Spleen (tissue), 11 donors: ENCODE results near the gene SLAMF9. TPM values are rescaled to one million over a fixed set of nuclear protein-coding genes. Genes with fewer than 3 reads are reported as not detected.

Source experiments
- DNase-seq: peaks from one replicate; pipeline ENCODE4 v3.0.0-alpha.2; 2020
- H3K27ac ChIP-seq, 8 donors: fragments of 200-600 bp; sonication (generic) in 7 of 8; 1 replicate in 4 of 8; 2 replicates in 4 of 8; pipeline versions ENCODE4 v1.5.0 to v1.8.0; 2016 to 2021; ENCODE audit warnings: inconsistent platforms in 4 of 8, mild to moderate bottlenecking in 4 of 8, moderate library complexity in 1 of 8
- H3K27me3 ChIP-seq, 7 donors: fragments of 200-600 bp; sonication (generic) in 6 of 7; replicated peaks in 1 of 7; 1 replicate in 4 of 7; 2 replicates in 3 of 7; pipeline versions ENCODE4 v1.5.0 to v1.8.0; 2016 to 2021; ENCODE audit warnings: inconsistent platforms in 3 of 7, mild to moderate bottlenecking in 1 of 7
- H3K36me3 ChIP-seq, 6 donors: fragments of 200-600 bp; sonication (generic) in 5 of 6; 1 replicate in 4 of 6; 2 replicates in 2 of 6; pipeline versions ENCODE4 v1.5.0 to v1.8.0; 2016 to 2021; ENCODE audit warnings: inconsistent platforms in 2 of 6
- H3K4me1 ChIP-seq, 6 donors: fragments of 200-600 bp; sonication (generic) in 5 of 6; 1 replicate in 3 of 6; 2 replicates in 3 of 6; pipeline versions ENCODE4 v1.5.0 to v1.8.0; 2016 to 2021; ENCODE audit warnings: inconsistent platforms in 3 of 6
- H3K4me3 ChIP-seq, 8 donors: fragments of 200-600 bp; sonication (generic) in 7 of 8; 1 replicate in 4 of 8; 2 replicates in 4 of 8; pipeline versions ENCODE4 v1.5.0 to v1.8.0; 2016 to 2021; ENCODE audit warnings: inconsistent platforms in 4 of 8, mild to moderate bottlenecking in 4 of 8, moderate library complexity in 2 of 8
- H3K9me3 ChIP-seq, 8 donors: fragments of 200-600 bp; sonication (generic) in 7 of 8; 1 replicate in 4 of 8; 2 replicates in 4 of 8; pipeline versions ENCODE4 v1.5.0 to v1.8.0; 2016 to 2021; ENCODE audit warnings: inconsistent platforms in 4 of 8
- CTCF ChIP-seq, 11 experiments: fragments of 200-600 bp in 7 of 11; fragments of 450-650 bp in 4 of 11; sonication (generic) in 4 of 11; IDR thresholded peaks in 8 of 11; conservative IDR thresholded peaks in 3 of 11; 1 replicate in 7 of 11; 2 replicates in 4 of 11; pipeline versions ENCODE4 v1.4.0 to v1.8.0; 2016 to 2021; ENCODE audit warnings: antibody characterized with exemption in 11 of 11, inconsistent platforms in 4 of 11, mild to moderate bottlenecking in 1 of 11
- POLR2A ChIP-seq, 3 donors: fragments of 450-650 bp; IDR thresholded peaks; one replicate each; pipeline ENCODE4 v1.5.1; 2017; ENCODE audit warnings: antibody characterized with exemption in 3 of 3, mild to moderate bottlenecking in 1 of 3
- POLR2AphosphoS5 ChIP-seq, 3 donors: sonication (generic); formaldehyde crosslinking; IDR thresholded peaks; one replicate each; pipeline ENCODE4 v1.5.1; 2017; ENCODE audit warnings: antibody characterized with exemption in 3 of 3
- WGBS, 5 donors: extraction: QIAGEN DNeasy Blood & Tissue Kit in 3 of 5; methylation state at CpG; one replicate each; pipeline versions ENCODE4 v1.1.5 to v1.1.7; 2013 to 2018; 5-methylcytosine and 5-hydroxymethylcytosine counted together
- intact Hi-C: fragments of 100-400 bp; cut with DNase I; formaldehyde crosslinking; loops from one replicate; pipeline ENCODE4 v1.15.0; 2023; ENCODE audit warnings: low total_unique reads
- polyA plus RNA-seq, 3 donors: library from polyadenylated mRNA; stranded (reverse); fragments of 200-250 nt; gene quantifications; one replicate each; pipeline ENCODE4 v1.2.1, GENCODE V29; 2013
- total RNA-seq, 7 donors: library from RNA; depleted of rRNA in 3 of 7; stranded (reverse); fragments of >200 nt in 3 of 7; fragmentation: NEBNext Ultra II Directional in 4 of 7; extraction: Animal tissue kit (Norgen Biotek cat#: 25700) in 4 of 7; gene quantifications; one replicate each; pipeline versions ENCODE4 v1.1.0 to v1.2.1, GENCODE V29; 2016 to 2021
- donor health status: healthy with polysubstance abuse.
- donor health status: DM: no; HTN: no; CAD: no; lungs with moderate emphysema.
- donor health status: DM: no; HTN: no; CAD: no.
- donor health status: Bipolar disorder and iron deficiency.
- donor health status: healthy.
- donor health status: DM: no; HTN: no; CAD: no.
- donor health status: DM: yes; HTN: yes; CAD: no.

Gene SLAMF9
- total and polyA plus RNA-seq, 10 donors, result 0.14 to 1.3 (median 0.46) TPM; not detected in 4

GRCh38 chr1:159955456-159955855, 1.4 kb upstream of the SLAMF9 start:
- no peak for DNase-seq
- intact Hi-C loops, result no loop called here
- Histone ChIP-seq H3K36me3 (no peaks in the 10 kb centered on the region), H3K9me3 (no peaks in the 10 kb centered on the region), H3K4me1 (no peaks in the 10 kb centered on the region), H3K27me3 (peaks cover 0 to 31% (median 4%) of the 10 kb centered on the region in 7 donors), H3K27ac (no peak overlapping the region), H3K4me3 (no peak overlapping the region)
- WGBS, 5 donors, result 79 to 89% (median 87%) methylated on average over 3 of the region's 3 CpGs
- no peak for TF ChIP-seq POLR2AphosphoS5 (IDR thresholded peaks at IDR 0.05)
- no peak for TF ChIP-seq CTCF (IDR thresholded peaks at IDR 0.05 in 8 of 11, conservative IDR thresholded peaks at IDR 0.05 in 3 of 11)
- TF ChIP-seq POLR2A (IDR thresholded peaks at IDR 0.05), result no peak

- no peaks in the 10 kb centered on the region for H3K36me3 ChIP-seq
- peak; percentile 29 for DNase-seq
- H3K9me3 ChIP-seq, result no peaks in the 10 kb centered on the region
- intact Hi-C loops, result no loop called here
- TF ChIP-seq POLR2AphosphoS5 (IDR thresholded peaks at IDR 0.05) (no peak), CTCF (IDR thresholded peaks at IDR 0.05 in 8 of 11, conservative IDR thresholded peaks at IDR 0.05 in 3 of 11) (no peak), POLR2A (IDR thresholded peaks at IDR 0.05) (no peak)
- no peaks in the 10 kb centered on the region for H3K4me1 ChIP-seq
- no peak overlapping the region for H3K4me3 ChIP-seq
- WGBS, 5 donors, result 82 to 93% (median 84%) methylated on average over 5 of the region's 5 CpGs
- H3K27ac ChIP-seq, result no peak overlapping the region
- peaks cover 0 to 31% (median 4%) of the 10 kb centered on the region in 7 donors for H3K27me3 ChIP-seq
These were observed 1.1 kb downstream of the SLAMF9 start for GRCh38 chr1:159952932-159953331.

GRCh38 chr1:159951551-159951950, 2.5 kb downstream of the SLAMF9 start:
- 82 to 93% (median 87%) methylated on average over 1 of the region's 1 CpG for WGBS, 5 donors
- intact Hi-C loops, result no loop called here
- no peaks in the 10 kb centered on the region for H3K9me3 ChIP-seq

GRCh38 chr1:159951016-159951415, 3.0 kb downstream of the SLAMF9 start:
- intact Hi-C loops, result no loop called here
- H3K4me1 ChIP-seq, result peaks cover 0 to 2% (median 0%) of the 10 kb centered on the region in 6 donors
- no peak overlapping the region for H3K27ac ChIP-seq
- TF ChIP-seq POLR2A (IDR thresholded peaks at IDR 0.05) (no peak), CTCF (IDR thresholded peaks at IDR 0.05 in 8 of 11, conservative IDR thresholded peaks at IDR 0.05 in 3 of 11) (no peak), POLR2AphosphoS5 (IDR thresholded peaks at IDR 0.05) (no peak)
- WGBS, 5 donors, result 51 to 85% (median 65%) methylated on average over 2 of the region's 2 CpGs
- no peak overlapping the region for H3K4me3 ChIP-seq
- H3K36me3 ChIP-seq, result no peaks in the 10 kb centered on the region
- peaks cover 0 to 40% (median 5%) of the 10 kb centered on the region in 7 donors for H3K27me3 ChIP-seq
- DNase-seq, result no peak
- no peaks in the 10 kb centered on the region for H3K9me3 ChIP-seq

More at GRCh38 chr1:159951551-159951950, 2.5 kb downstream of the SLAMF9 start:
- H3K36me3 ChIP-seq, result no peaks in the 10 kb centered on the region
- peaks cover 0 to 35% (median 4%) of the 10 kb centered on the region in 7 donors for H3K27me3 ChIP-seq
- no peak overlapping the region for H3K4me3 ChIP-seq
- H3K27ac ChIP-seq, result no peak overlapping the region
- H3K4me1 ChIP-seq, result no peaks in the 10 kb centered on the region
- DNase-seq, result peak; percentile 15
- TF ChIP-seq CTCF (IDR thresholded peaks at IDR 0.05 in 8 of 11, conservative IDR thresholded peaks at IDR 0.05 in 3 of 11) (no peak), POLR2AphosphoS5 (IDR thresholded peaks at IDR 0.05) (no peak), POLR2A (IDR thresholded peaks at IDR 0.05) (no peak)
